G401 (cell line): Measurements from ENCODE around the gene GBGT1. TPM values are rescaled to one million over a fixed set of nuclear protein-coding genes. Genes with fewer than 3 reads are reported as not detected.
A peak's percentile ranks its signal among the peaks of the same experiment; 100 is the strongest.
"Not testable (repeated sequence)": the region's sequence is repeated elsewhere in the genome, so short reads cannot be mapped to it uniquely, and the experiment has no call there.

Experiments
- DNase-seq: peaks from one replicate; pipeline ENCODE4 v3.0.0-alpha.2; 2015; ENCODE audit warnings: low spot score
- in situ Hi-C: cut with HindIII; loops from 2 replicates; pipeline ENCODE4 v1.10.0; 2016; ENCODE audit warnings: low sequenced_read_pairs, mixed read lengths
- total RNA-seq: library from RNA; depleted of rRNA; stranded (reverse); fragments of >200 nt; shearing (Covaris generic); gene quantifications from 2 replicates; pipeline ENCODE4 v1.2.3, GENCODE V29; 2014

GBGT1 gene
- total RNA-seq, 1 experiment from 2014 or later, result not detected

GRCh38 chr9:133200631-133201030, 36.9 kb upstream of the GBGT1 start:
- in situ Hi-C loops, result no loop called here
- no peak for DNase-seq

DNA sequence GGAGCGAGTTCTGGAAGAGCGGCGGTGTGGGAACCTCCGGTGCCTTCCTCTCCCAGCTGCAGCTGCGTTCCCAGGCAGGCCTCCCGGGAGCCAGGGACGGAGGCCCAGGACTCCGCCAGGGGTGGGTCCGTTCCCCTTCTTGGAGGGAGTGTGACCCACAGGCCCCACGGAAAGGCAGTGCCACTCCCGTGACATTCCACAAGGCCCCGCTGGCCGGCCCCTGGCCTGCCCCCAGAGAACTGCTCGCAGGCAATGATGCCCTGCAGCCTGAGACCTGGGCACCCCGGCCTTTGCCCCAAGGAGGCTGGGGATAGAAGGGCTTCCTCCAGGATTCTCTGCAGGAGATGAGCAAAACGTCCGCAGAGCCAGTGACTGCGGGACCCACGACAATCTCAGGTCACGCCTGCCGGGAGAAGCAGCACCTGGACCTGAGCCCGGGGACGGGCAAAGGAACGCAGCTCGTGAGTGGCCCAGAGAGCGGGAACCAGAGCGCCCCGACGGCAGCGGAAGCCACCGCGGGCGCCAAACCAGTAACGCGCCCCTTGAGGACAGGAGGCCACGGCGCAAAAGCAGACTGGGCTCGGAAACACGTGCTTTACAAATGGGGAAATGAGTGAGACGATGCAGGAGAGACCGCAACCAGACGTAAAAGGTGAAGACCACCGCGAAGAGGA, 36.1 kb upstream of the GBGT1 start:
- in situ Hi-C loops, result no loop called here
- DNase-seq, result peak; percentile 8

DNA sequence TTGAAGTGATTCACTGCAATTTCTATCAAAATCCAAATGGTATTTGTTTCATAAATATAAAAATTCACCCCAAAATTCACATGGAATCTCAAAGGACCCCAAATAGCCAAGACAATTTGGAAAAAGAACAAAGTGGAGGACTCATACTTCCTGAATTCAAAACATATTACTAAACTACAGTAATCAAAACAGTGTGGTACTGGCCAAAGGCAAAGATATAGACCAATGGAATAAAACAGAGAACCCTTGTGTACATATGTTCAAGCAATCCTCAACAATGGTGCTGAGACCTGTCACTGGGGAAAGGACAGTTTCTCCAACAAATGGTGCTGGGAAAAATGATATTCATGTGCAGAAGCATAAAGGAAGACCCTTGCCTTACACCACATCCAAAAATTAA, 31.3 kb upstream of the GBGT1 start:
- in situ Hi-C loops, result no loop called here

GRCh38 chr9:133194597-133194996, 30.9 kb upstream of the GBGT1 start:
- in situ Hi-C loops, result no loop called here
- no peak for DNase-seq

More for the DNA sequence above, 31.3 kb upstream of the GBGT1 start:
- DNase-seq, result no peak

DNA sequence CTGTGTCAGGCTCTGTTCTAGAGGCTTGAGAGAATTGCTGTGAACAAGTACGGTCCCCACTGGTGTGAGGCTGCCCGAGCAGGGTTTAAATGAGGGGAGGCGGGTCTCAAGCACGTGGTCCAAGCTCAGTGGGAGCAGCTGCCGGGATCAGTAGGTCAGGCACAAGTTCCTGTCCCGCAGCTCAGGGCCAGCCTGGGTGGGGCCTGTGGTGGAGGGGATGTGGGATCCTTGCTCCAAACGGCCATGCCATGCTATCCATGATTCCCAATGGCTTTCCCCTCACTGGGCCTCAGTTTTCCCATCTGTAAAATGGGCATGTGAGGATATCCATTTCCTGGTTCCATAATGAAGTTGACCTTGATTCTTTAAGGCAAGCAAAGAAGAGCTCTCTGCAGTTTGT, 28.3 kb upstream of the GBGT1 start:
- in situ Hi-C loops, result no loop called here
- no peak for DNase-seq

- in situ Hi-C loops, result no loop called here
- DNase-seq, result no peak
Measured at GRCh38 chr9:133189826-133190225, 26.1 kb upstream of the GBGT1 start.

DNA sequence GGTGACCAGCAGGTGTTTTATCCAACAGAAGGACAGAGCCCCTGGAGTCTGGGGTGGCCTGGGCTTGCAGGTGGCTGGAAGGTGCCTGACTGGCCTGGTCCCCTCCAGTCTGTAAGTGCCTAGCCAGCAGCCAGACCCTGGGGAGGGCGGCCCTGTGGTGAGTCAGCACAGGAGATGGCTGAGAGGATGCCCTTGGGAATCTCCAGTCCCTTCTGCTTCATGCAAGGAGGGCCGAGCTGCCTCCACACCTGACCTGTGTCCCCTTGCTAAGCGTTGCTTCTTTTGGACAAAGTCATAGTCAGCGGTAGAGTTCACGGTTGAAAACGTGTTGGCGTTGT, 25.1 kb upstream of the GBGT1 start:
- in situ Hi-C loops, result no loop called here

GRCh38 chr9:133188006-133188842, 24.5 kb upstream of the GBGT1 start:
- in situ Hi-C loops, result no loop called here
- DNase-seq, result peak; percentile 7

More for the DNA sequence above, 25.1 kb upstream of the GBGT1 start:
- DNase-seq, result no peak

DNA sequence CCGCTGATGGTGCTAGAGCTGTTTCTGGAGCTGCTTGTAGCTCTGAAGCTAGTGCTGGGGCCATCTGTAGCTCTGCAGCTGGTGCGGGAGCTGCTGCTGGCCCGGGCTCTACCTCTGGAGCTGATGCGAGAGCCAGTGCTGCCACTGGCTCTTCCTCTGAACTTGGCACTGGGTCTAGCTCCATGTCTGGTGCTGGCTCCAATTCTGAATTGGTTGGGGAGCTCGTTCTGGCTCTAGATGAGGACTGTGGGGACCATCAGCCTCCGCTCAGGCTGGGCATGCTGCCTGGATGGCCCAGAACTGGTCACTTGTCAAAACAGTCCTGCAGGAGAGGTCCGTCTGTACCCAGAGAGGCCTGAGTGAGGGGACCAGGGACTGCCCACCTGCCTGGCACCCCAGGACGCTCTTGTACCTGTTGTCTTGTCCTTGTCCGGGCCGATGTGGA, 23.9 kb upstream of the GBGT1 start:
- in situ Hi-C loops, result no loop called here
- DNase-seq, result no peak

GRCh38 chr9:133186736-133187135, 23.0 kb upstream of the GBGT1 start:
- DNase-seq, result no peak
- in situ Hi-C loops, result no loop called here

DNA sequence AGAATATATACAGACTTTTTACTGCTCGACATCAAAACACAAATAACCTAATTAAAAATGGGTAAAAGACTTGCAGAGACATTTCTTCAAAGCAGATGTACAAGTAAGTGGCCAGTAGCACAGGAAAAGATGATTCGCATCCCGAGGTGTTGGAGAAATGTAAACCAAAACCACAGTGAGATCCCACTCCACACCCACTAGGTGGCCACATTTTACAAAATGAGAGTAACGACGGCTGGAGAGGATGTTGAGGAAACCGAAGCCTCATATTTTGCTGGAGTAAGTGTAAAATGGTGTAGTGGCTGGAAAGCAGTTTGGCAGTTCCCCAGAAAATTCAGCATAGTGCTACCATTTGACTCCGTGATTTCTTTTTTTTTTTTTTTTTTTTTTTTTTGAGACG, 21.3 kb upstream of the GBGT1 start:
- peak; percentile 67 for DNase-seq
- in situ Hi-C loops, result no loop called here

DNA sequence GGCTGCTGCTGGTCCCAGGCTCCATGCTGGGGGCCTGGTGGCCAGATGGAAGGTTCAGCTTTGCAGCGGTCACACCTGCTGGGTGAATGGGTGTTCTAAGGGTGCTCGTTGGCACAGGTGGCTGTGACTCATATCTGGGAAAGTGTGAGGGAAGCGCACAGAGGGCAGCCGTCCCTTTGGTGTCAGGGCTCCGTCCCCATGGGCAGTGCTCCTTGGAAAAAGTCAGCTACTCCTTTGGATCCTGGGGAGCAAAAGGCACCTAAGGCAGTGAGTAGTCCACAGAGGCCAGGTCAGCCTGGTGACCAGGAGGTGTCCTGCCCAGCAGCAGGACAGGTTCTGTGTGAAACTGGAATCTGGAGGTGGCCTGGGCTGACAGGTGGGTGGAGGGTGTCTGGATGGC, 18.4 kb upstream of the GBGT1 start:
- in situ Hi-C loops, result no loop called here
- no peak for DNase-seq

DNA sequence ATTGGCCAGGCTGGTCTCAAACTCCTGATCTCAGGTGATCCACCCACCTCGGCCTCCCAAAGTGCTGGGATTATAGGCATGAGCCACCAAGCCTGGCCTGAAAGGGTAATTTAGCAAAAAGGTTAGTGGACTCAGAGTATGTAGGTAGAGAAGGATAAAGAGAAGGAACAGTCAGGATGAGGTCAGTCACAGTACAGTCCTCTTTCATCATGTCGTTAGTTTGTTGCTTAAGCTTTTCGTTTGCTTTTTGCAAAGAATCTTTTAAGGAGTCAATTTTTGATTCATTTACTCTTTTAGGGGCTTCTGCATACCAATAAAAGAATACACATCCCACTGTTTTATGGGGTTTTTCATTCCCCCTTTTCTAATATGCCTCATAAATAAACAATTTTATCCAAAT, 17.8 kb upstream of the GBGT1 start:
- in situ Hi-C loops, result no loop called here
- DNase-seq, result no peak

- DNase-seq, result no peak
- in situ Hi-C loops, result no loop called here
Measured at GRCh38 chr9:133180953-133181352, 17.2 kb upstream of the GBGT1 start.

DNA sequence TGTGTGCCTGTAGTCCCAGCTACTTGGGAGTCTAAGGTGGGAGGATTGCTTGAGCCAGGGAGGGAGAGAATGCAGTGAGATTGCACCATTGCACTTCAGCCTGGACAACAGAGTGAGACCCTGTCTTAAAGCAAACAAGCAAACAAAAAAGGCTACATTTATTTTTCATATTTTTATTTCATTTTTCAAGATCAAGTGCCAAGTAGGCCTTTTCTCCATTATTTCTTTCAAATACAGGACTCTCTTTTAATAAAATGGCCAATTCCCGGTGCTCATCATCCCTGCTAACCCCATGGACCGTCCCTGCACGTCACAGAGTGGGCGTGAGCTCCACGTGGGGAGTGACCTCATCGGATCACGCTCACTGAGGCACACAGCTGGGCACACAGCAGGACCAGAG, 9.3 kb upstream of the GBGT1 start:
- no peak for DNase-seq
- in situ Hi-C loops, result no loop called here

DNA sequence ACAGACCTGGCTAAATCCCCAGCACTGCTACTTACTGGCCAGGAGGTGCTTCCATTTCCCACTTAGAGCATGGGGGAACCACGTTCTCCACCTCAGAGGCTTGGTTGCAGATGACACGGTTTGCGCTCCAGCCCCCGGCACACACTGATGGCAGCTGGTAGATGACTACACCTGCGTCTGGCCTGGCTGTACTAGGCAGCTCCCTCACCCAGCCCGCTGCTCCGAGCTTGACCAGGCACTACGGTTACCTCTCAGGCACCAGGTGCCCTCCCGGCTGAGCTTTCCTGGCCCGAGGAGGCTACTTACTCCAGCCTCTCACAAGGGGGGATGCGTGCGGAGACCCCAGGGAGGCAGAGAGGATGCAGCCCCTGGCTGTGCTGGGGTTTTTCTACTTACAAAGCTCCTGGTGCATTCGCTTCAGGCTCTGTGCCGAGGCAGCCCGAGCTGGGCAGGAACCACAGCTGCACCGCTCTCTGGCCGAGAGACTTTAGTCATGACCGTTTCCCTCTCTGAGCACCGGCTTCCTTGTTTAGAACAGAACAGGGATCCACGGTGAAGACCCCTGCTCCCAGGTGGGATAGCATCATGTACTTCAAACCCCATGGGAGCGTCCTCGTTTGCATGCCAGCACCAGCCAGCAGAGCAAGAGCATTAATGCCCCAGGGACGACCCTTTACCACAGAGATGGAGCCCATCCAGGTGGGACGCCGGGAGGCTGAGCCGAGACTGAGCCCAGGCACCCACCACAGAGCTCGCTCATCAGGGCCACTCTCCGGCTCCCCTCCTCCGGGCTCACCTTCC, 7.6 kb upstream of the GBGT1 start:
- in situ Hi-C loops, result no loop called here

DNA sequence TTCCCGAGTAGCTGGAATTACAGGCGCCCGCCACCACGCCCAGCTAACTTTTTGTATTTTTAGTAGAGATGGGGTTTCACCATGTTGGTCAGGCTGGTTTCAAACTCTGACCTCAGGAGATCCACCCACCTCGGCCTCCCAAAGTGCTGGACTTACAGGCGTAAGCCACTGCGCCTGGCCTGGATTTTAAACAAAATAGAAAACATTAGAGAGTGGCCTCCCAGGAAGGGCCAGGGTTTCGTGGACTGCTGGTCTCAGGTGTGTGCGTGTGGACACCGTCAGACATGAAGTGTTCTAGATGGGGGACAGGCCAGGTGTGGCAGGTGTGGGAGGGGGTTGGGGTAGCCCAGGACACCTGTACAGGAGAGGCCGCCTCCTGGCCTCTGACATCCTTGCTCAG, 7.0 kb upstream of the GBGT1 start:
- in situ Hi-C loops, result no loop called here
- DNase-seq, result no peak

More for the DNA sequence above, 7.6 kb upstream of the GBGT1 start:
- DNase-seq, result no peak

DNA sequence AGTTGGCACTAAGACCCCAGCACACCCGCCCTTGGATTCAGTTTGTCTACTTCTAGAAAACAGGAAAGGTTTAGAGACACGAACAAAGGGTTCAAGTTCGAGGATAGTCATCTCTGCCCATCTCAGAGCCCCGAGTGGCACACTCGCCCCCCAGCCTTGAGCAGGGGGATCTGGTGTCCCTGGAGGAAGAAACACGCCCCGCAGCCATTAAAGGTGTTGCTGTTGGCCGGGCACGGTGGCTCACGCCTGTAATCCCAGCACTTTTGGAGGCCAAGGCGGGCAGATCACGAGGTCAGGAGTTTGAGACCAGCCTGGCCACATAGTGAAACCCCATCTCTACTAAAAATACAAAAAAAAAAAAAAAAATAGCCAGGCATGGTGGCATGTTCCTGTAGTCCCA, 6.0 kb upstream of the GBGT1 start:
- DNase-seq, in situ Hi-C loops: not testable (repeated sequence)

- in situ Hi-C loops, result no loop called here
- DNase-seq, result no peak
Measured at GRCh38 chr9:133169102-133169501, 5.4 kb upstream of the GBGT1 start.

- in situ Hi-C loops, result no loop called here
- no peak for DNase-seq
Measured at GRCh38 chr9:133168432-133168831, 4.7 kb upstream of the GBGT1 start.
